Smooth muscle cell (in vitro differentiated cells): ENCODE data around the gene HNRNPLL. TPM values are rescaled to one million over a fixed set of nuclear protein-coding genes. Genes with fewer than 3 reads are reported as not detected.

ENCODE experiments used
- DNase-seq: peaks from one replicate; lab custom pipeline; 2025; ENCODE audit not compliant: unreplicated experiment; lab: John Stamatoyannopoulos, UW
- H2AFZ ChIP-seq: fragments of 200-600 bp; sonication (generic); 2 replicates; pipeline ENCODE4 v1.6.0; 2016; ENCODE audit warnings: antibody characterized with exemption, low read depth, mild to moderate bottlenecking
- H3F3A ChIP-seq: fragments of 200-600 bp; sonication (generic); 2 replicates; pipeline ENCODE4 v1.6.0; 2017; ENCODE audit warnings: antibody characterized with exemption, low read depth
- H3K27ac ChIP-seq: fragments of 200-600 bp; sonication (generic); 2 replicates; pipeline ENCODE4 v1.5.1; 2016; ENCODE audit warnings: low read depth, mild to moderate bottlenecking
- H3K27me3 ChIP-seq: fragments of 200-600 bp; sonication (generic); 2 replicates; pipeline ENCODE4 v1.6.1; 2016; ENCODE audit warnings: low read depth, mild to moderate bottlenecking
- H3K36me3 ChIP-seq: fragments of 200-600 bp; sonication (generic); 2 replicates; pipeline ENCODE4 v1.5.1; 2016; ENCODE audit warnings: low read depth
- H3K4me1 ChIP-seq: fragments of 200-600 bp; sonication (generic); 2 replicates; pipeline ENCODE4 v1.5.1; 2016; ENCODE audit warnings: low read depth
- H3K4me2 ChIP-seq: fragments of 200-600 bp; sonication (generic); 2 replicates; pipeline ENCODE4 v1.6.0; 2016; ENCODE audit warnings: mild to moderate bottlenecking
- H3K4me3 ChIP-seq: fragments of 200-600 bp; sonication (generic); 2 replicates; pipeline ENCODE4 v1.5.1; 2016; ENCODE audit warnings: mild to moderate bottlenecking
- H3K79me2 ChIP-seq: fragments of 200-600 bp; sonication (generic); 2 replicates; pipeline ENCODE4 v1.6.0; 2016; ENCODE audit warnings: low read depth, mild to moderate bottlenecking
- H3K9ac ChIP-seq: fragments of 200-600 bp; sonication (generic); 2 replicates; pipeline ENCODE4 v1.6.0; 2016; ENCODE audit warnings: low read depth
- H3K9me3 ChIP-seq: fragments of 200-600 bp; sonication (generic); replicated peaks from 2 replicates; pipeline ENCODE4 v1.5.1; 2016; ENCODE audit warnings: low read depth
- H4K20me1 ChIP-seq: fragments of 200-600 bp; sonication (generic); 2 replicates; pipeline ENCODE4 v1.6.0; 2016; ENCODE audit warnings: low read depth
- WGBS: methylation state at CpG from one replicate; pipeline ENCODE4 v1.1.7; 2016; ENCODE audit warnings: low lambda C conversion rate; 5-methylcytosine and 5-hydroxymethylcytosine counted together
- polyA plus RNA-seq: library from polyadenylated mRNA; unstranded; fragments of >200 nt; fragmentation: Nextera tagmentation; extraction: Ambion mirVana; gene quantifications from 2 replicates; pipeline ENCODE4 v1.2.1, GENCODE V29; 2016
- total RNA-seq: library from RNA; depleted of rRNA; stranded (reverse); fragments of >200 nt; gene quantifications from 2 replicates; pipeline ENCODE4 v1.2.3, GENCODE V29; 2014
- TF ChIP-seq, protein P1 (sequence below): fragments of 200-600 bp; sonication (generic); IDR thresholded peaks from 2 replicates; pipeline ENCODE4 v1.5.1; 2017; ENCODE audit warnings: borderline replicate concordance, mild to moderate bottlenecking, antibody characterized with exemption; ENCODE audit not compliant: insufficient read depth, poor library complexity, severe bottlenecking

Gene HNRNPLL
- total and polyA plus RNA-seq, 2 experiments from 2014 or later, result 37.4 to 42.8 TPM

DNA sequence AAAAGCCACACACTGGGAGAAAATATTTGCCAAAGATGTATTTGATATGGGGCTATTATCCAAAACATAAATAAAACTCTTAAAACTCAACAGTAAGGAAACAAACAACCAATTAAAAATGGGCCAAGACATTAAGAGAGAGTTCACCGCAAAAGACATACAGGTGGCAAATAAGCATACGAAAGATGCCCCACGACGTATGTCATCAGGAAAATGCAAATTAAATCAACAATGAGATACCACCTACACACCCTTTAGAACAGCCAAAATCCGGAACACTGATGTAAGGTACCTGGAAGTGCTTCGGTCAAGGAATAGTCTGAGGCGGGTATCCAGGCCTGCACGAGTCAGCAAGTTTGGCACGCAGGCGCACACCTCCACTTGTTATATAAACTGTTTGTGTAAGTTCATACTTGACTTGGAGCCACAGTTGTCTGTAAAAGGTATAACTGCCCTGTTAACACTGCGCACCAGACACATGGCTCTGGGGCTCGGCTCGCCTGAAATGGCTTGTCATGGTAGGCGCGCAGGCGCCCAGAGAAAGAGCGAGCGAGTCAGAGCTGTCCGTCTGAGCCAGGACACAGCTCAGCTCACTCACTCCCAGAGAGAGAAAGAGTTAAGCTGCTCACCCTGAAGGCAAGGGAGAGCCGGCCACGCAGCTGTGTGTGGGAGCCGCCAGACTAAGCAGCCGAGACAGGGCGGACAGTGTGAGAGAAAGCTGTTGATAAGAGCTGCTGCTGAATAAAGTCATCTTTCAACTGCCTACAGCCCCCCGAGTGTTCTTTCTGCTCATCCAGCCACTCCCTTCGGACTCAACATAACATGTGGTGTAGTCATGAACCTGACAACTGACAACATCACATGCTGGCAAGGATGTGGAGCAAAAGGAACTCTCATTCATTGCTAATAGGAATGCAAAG lies 87.3 kb downstream of the HNRNPLL start:
- Histone ChIP-seq H3K9me3 (no peaks in the 10 kb centered on the region), H2AFZ (peak overlapping the region; percentile 42), H3K4me2 (peak overlapping the region; percentile 80), H3K36me3 (no peaks in the 10 kb centered on the region), H3K79me2 (no peaks in the 10 kb centered on the region), H3K4me1 (peaks cover 4% of the 10 kb centered on the region), H3K27me3 (no peaks in the 10 kb centered on the region), H4K20me1 (no peaks in the 10 kb centered on the region), H3K27ac (peak overlapping the region; percentile 84), H3F3A (peaks cover 6% of the 10 kb centered on the region), H3K4me3 (peak overlapping the region; percentile 17), H3K9ac (peak overlapping the region; percentile 33)
- TF ChIP-seq, protein P1, sequence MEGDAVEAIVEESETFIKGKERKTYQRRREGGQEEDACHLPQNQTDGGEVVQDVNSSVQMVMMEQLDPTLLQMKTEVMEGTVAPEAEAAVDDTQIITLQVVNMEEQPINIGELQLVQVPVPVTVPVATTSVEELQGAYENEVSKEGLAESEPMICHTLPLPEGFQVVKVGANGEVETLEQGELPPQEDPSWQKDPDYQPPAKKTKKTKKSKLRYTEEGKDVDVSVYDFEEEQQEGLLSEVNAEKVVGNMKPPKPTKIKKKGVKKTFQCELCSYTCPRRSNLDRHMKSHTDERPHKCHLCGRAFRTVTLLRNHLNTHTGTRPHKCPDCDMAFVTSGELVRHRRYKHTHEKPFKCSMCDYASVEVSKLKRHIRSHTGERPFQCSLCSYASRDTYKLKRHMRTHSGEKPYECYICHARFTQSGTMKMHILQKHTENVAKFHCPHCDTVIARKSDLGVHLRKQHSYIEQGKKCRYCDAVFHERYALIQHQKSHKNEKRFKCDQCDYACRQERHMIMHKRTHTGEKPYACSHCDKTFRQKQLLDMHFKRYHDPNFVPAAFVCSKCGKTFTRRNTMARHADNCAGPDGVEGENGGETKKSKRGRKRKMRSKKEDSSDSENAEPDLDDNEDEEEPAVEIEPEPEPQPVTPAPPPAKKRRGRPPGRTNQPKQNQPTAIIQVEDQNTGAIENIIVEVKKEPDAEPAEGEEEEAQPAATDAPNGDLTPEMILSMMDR, result no peak
- peak; percentile 3 for DNase-seq
- 34% methylated on average over 26 of the region's 26 CpGs for WGBS

DNA sequence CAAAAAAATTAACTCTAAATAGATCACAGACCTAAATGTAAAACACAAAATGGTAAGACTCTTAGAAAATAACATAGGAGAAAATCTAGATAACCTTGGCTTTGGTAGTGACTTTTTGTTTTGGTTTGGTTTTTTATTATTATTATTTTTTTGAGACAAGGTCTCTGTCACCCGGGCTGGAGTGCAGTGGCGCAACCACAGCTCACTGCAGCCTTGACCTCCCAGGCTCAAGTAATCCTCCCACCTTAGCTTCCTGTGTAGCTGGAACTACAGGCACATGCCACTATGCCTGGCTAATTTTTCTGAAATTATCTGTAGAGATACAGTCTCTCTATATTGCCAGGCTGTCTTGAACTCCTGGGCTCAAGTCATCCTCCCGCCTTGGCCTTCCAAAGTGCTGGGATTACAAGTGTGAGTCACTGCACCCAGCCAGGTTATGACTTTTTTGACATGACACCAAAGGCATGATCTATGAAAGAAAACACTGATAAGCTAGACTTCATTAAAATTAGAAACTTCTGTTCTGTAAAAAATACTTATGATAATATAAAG lies 88.0 kb downstream of the HNRNPLL start:
- Histone ChIP-seq H3K4me3 (peak overlapping the region; percentile 17), H3K36me3 (no peaks in the 10 kb centered on the region), H3K27ac (peak overlapping the region; percentile 84), H3K4me1 (peaks cover 4% of the 10 kb centered on the region), H4K20me1 (no peaks in the 10 kb centered on the region), H2AFZ (no peak overlapping the region), H3F3A (peaks cover 6% of the 10 kb centered on the region), H3K27me3 (no peaks in the 10 kb centered on the region), H3K79me2 (no peaks in the 10 kb centered on the region), H3K9me3 (no peaks in the 10 kb centered on the region), H3K9ac (no peak overlapping the region), H3K4me2 (peak overlapping the region; percentile 80)
- no peak for DNase-seq
- TF ChIP-seq, protein P1, result no peak
- WGBS, result 34% methylated on average over 3 of the region's 3 CpGs

DNA sequence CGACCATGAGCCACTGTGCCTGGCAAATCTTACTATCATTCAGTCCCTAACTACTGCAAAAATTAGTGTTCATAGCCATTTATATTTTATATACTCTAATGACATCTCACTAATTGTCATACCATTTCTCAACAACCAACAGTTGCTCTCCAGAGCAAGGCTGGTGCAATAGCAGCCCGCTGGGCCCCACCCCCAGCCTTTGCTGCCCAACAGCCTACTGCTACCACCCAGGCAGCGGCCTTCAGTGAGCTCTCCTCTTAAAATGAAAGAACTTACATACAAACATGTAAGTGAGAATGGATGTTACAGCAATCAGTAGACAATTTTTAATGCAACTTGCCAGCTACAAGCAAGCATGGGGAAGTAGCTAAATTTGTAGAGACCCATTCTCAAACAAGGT lies 90.5 kb downstream of the HNRNPLL start:
- peaks cover 4% of the 10 kb centered on the region for H3K4me1 ChIP-seq
- no peak overlapping the region for H3K4me3 ChIP-seq
- no peaks in the 10 kb centered on the region for H3K9me3 ChIP-seq
- H2AFZ ChIP-seq, result no peak overlapping the region
- no peaks in the 10 kb centered on the region for H3K79me2 ChIP-seq
- 96% methylated on average over 3 of the region's 3 CpGs for WGBS
- H3K27ac ChIP-seq, result no peak overlapping the region
- no peak for DNase-seq
- TF ChIP-seq, protein P1, result no peak
- H3F3A ChIP-seq, result peaks cover 6% of the 10 kb centered on the region
- no peaks in the 10 kb centered on the region for H3K27me3 ChIP-seq
- H3K9ac ChIP-seq, result no peak overlapping the region
- H3K4me2 ChIP-seq, result no peak overlapping the region
- H4K20me1 ChIP-seq, result no peaks in the 10 kb centered on the region
- no peaks in the 10 kb centered on the region for H3K36me3 ChIP-seq

Other genes with a start within 250 kb of the HNRNPLL start
- gene ATL2, start 225.7 kb downstream of the HNRNPLL start, total RNA-seq, result 56.7 and 62.2 TPM in 2 replicates
- gene ATL2, start 225.7 kb downstream of the HNRNPLL start, polyA plus RNA-seq, result 17.5 and 19.9 TPM in 2 replicates
- 11.0 and 13.1 TPM in 2 replicates for gene GALM, start 63.2 kb upstream of the HNRNPLL start, total RNA-seq
- 8.5 and 18.9 TPM in 2 replicates for gene GALM, start 63.2 kb upstream of the HNRNPLL start, polyA plus RNA-seq
- 92.5 and 122 TPM in 2 replicates for gene SRSF7, start 148.4 kb upstream of the HNRNPLL start, total RNA-seq
- gene SRSF7, start 148.4 kb upstream of the HNRNPLL start, polyA plus RNA-seq, result 102 and 107 TPM in 2 replicates
- 2.7 and 4.9 TPM in 2 replicates for gene GEMIN6, start 175.3 kb upstream of the HNRNPLL start, total RNA-seq
- 9.0 and 10.2 TPM in 2 replicates for gene GEMIN6, start 175.3 kb upstream of the HNRNPLL start, polyA plus RNA-seq